HepG2 (cell line): ENCODE measurements around the gene BROX. TPM values are rescaled to one million over a fixed set of nuclear protein-coding genes. Genes with fewer than 3 reads are reported as not detected.

ENCODE experiments used
- CBFB ChIP-seq: sonication (generic); formaldehyde crosslinking; IDR thresholded peaks from 2 replicates; pipeline ENCODE4 v1.4.0; 2020; ENCODE audit warnings: missing genetic modification reagents
- CCDC6 ChIP-seq: sonication (generic); formaldehyde crosslinking; IDR thresholded peaks from 2 replicates; pipeline ENCODE4 v1.8.1; 2022; ENCODE audit warnings: mild to moderate bottlenecking, missing genetic modification reagents, moderate library complexity
- JUND ChIP-seq: sonication (generic); formaldehyde crosslinking; IDR thresholded peaks from 2 replicates; pipeline ENCODE4 v1.8.0; 2022; ENCODE audit warnings: mild to moderate bottlenecking, missing genetic modification reagents
- MTF2 ChIP-seq: sonication (generic); formaldehyde crosslinking; IDR thresholded peaks from 2 replicates; pipeline ENCODE4 v1.5.0; 2020; ENCODE audit warnings: missing genetic modification reagents, borderline replicate concordance
- PHF20 ChIP-seq: sonication (generic); formaldehyde crosslinking; IDR thresholded peaks from 2 replicates; pipeline ENCODE4 v1.5.0; 2020; ENCODE audit warnings: mild to moderate bottlenecking, missing genetic modification reagents
- PITX1 ChIP-seq: sonication (generic); formaldehyde crosslinking; IDR thresholded peaks from 2 replicates; pipeline ENCODE4 v1.5.1; 2020; ENCODE audit warnings: mild to moderate bottlenecking, missing genetic modification reagents
- SRY ChIP-seq: sonication (generic); formaldehyde crosslinking; IDR thresholded peaks from 2 replicates; pipeline ENCODE4 v1.8.0; 2022; ENCODE audit warnings: mild to moderate bottlenecking, missing genetic modification reagents
- ZNF20 ChIP-seq: sonication (generic); formaldehyde crosslinking; IDR thresholded peaks from 2 replicates; pipeline ENCODE4 v1.4.0; 2020; ENCODE audit warnings: mild to moderate bottlenecking, moderate library complexity, missing genetic modification reagents
- ZNF329 ChIP-seq: sonication (generic); formaldehyde crosslinking; IDR thresholded peaks from 2 replicates; pipeline ENCODE4 v1.9.0; 2021; ENCODE audit warnings: low read depth, mild to moderate bottlenecking, missing genetic modification reagents
- polyA plus RNA-seq, 8 experiments: library from polyadenylated mRNA; depleted of rRNA in 3 of 8; stranded (reverse) in 7 of 8; unstranded in 1 of 8; fragments of >200 nt; fragmentation: Illumina TruSeq in 4 of 8; extraction: Trizol in 4 of 8; gene quantifications; 2 replicates each; pipeline versions ENCODE4 v1.2.1 to v1.2.3, GENCODE V29; 2011 to 2016; ENCODE audit warnings: low read depth in 4 of 8, missing spikeins in 1 of 8, mixed read lengths in 1 of 8; ENCODE audit not compliant: insufficient read depth in 1 of 8
- total RNA-seq, 5 experiments: library from RNA; depleted of rRNA; stranded (reverse); fragments of >200 nt; fragmentation: Illumina TruSeq; extraction: Trizol; gene quantifications; 2 replicates each; pipeline ENCODE4 v1.2.3, GENCODE V29; 2016; ENCODE audit warnings: low read depth in 1 of 5
- TF ChIP-seq, protein P1 (sequence below): sonication (generic); formaldehyde crosslinking; IDR thresholded peaks from 2 replicates; pipeline ENCODE4 v1.5.1; 2020; ENCODE audit warnings: missing genetic modification reagents, mild to moderate bottlenecking, borderline replicate concordance
- TF ChIP-seq, protein P2 (sequence below): sonication (generic); formaldehyde crosslinking; IDR thresholded peaks from 2 replicates; pipeline ENCODE4 v1.4.0; 2020; ENCODE audit warnings: missing genetic modification reagents
- TF ChIP-seq, protein P3 (sequence below), 2 experiments: IDR thresholded peaks; 2 replicates each; pipeline ENCODE4 v1.6.1; 2011 to 2012; ENCODE audit warnings: low read length in 2 of 2, borderline replicate concordance in 1 of 2, low read depth in 1 of 2, mild to moderate bottlenecking in 1 of 2, moderate library complexity in 1 of 2
- TF ChIP-seq, protein P4 (sequence below): sonication (generic); formaldehyde crosslinking; conservative IDR thresholded peaks from 2 replicates; pipeline ENCODE4 v1.8.0; 2022; ENCODE audit warnings: missing genetic modification reagents
- TF ChIP-seq, protein P5 (sequence below): sonication (generic); formaldehyde crosslinking; IDR thresholded peaks from 2 replicates; pipeline ENCODE4 v1.9.0; 2021; ENCODE audit warnings: missing genetic modification reagents, borderline replicate concordance

BROX gene
- total and polyA plus RNA-seq, 2 of the 13 experiments (the other 11 are each of a cell fraction or from before 2014, with no cell fraction given): 4.4 to 33.2 TPM

DNA sequence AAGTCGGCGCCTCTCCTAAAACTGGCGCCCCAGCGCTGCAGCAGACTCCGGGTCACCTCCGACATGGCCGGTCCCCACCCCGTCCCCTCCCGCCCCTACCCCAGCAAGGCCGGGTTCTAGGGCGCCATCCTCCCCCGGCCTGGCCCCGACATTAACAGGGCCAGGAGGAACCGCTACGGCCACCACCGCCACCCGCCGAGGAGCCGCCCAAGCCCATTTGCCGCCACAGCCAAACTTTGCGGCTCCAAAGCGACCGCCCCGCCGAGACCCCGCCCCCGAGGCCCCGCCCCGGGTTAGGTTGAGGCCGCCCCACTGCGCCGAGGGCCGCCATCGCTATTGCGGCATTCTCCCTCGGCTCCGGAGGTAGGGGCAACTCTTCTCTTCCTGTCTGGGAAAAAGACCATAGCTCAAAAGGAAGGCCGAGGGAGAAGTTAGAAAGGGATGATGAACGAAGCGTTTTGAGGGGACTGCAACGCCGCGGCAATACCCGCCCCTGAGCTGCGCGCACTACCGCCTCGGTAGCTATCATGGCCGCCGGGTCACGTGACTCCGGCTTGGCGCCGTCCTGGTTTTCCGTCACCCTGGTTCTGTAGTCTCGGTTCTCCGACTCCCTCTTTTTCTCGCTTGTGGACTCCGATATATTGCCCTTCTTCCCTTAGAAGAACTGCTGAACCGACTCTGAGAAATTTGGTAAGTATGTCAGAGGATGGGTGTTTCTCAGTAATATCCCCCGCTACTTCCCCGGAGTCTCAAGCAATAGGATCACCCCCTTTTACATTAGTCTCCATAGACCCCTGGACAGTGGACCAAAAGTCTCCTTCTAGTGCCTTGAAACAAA is at the start of gene BROX, which contains the start of gene AIDA (continued):
- TF ChIP-seq, protein P1, sequence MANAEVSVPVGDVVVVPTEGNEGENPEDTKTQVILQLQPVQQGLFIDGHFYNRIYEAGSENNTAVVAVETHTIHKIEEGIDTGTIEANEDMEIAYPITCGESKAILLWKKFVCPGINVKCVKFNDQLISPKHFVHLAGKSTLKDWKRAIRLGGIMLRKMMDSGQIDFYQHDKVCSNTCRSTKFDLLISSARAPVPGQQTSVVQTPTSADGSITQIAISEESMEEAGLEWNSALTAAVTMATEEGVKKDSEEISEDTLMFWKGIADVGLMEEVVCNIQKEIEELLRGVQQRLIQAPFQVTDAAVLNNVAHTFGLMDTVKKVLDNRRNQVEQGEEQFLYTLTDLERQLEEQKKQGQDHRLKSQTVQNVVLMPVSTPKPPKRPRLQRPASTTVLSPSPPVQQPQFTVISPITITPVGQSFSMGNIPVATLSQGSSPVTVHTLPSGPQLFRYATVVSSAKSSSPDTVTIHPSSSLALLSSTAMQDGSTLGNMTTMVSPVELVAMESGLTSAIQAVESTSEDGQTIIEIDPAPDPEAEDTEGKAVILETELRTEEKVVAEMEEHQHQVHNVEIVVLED: peak; percentile 63; the same call in 1 of the 2 replicates
- TF ChIP-seq, protein P2, sequence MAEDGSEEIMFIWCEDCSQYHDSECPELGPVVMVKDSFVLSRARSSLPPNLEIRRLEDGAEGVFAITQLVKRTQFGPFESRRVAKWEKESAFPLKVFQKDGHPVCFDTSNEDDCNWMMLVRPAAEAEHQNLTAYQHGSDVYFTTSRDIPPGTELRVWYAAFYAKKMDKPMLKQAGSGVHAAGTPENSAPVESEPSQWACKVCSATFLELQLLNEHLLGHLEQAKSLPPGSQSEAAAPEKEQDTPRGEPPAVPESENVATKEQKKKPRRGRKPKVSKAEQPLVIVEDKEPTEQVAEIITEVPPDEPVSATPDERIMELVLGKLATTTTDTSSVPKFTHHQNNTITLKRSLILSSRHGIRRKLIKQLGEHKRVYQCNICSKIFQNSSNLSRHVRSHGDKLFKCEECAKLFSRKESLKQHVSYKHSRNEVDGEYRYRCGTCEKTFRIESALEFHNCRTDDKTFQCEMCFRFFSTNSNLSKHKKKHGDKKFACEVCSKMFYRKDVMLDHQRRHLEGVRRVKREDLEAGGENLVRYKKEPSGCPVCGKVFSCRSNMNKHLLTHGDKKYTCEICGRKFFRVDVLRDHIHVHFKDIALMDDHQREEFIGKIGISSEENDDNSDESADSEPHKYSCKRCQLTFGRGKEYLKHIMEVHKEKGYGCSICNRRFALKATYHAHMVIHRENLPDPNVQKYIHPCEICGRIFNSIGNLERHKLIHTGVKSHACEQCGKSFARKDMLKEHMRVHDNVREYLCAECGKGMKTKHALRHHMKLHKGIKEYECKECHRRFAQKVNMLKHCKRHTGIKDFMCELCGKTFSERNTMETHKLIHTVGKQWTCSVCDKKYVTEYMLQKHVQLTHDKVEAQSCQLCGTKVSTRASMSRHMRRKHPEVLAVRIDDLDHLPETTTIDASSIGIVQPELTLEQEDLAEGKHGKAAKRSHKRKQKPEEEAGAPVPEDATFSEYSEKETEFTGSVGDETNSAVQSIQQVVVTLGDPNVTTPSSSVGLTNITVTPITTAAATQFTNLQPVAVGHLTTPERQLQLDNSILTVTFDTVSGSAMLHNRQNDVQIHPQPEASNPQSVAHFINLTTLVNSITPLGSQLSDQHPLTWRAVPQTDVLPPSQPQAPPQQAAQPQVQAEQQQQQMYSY (CRISPR knock-in tag): 0 out of 2 replicates have a peak, but pooled peaks have one; percentile 3
- TF ChIP-seq, protein P3, sequence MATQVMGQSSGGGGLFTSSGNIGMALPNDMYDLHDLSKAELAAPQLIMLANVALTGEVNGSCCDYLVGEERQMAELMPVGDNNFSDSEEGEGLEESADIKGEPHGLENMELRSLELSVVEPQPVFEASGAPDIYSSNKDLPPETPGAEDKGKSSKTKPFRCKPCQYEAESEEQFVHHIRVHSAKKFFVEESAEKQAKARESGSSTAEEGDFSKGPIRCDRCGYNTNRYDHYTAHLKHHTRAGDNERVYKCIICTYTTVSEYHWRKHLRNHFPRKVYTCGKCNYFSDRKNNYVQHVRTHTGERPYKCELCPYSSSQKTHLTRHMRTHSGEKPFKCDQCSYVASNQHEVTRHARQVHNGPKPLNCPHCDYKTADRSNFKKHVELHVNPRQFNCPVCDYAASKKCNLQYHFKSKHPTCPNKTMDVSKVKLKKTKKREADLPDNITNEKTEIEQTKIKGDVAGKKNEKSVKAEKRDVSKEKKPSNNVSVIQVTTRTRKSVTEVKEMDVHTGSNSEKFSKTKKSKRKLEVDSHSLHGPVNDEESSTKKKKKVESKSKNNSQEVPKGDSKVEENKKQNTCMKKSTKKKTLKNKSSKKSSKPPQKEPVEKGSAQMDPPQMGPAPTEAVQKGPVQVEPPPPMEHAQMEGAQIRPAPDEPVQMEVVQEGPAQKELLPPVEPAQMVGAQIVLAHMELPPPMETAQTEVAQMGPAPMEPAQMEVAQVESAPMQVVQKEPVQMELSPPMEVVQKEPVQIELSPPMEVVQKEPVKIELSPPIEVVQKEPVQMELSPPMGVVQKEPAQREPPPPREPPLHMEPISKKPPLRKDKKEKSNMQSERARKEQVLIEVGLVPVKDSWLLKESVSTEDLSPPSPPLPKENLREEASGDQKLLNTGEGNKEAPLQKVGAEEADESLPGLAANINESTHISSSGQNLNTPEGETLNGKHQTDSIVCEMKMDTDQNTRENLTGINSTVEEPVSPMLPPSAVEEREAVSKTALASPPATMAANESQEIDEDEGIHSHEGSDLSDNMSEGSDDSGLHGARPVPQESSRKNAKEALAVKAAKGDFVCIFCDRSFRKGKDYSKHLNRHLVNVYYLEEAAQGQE (IDR thresholded peaks at IDR 0.05; ENCODE audit: borderline replicate concordance in 1 of 2, low read depth in 1 of 2, low read length in 2 of 2): peak in 1 of 2 experiments; percentile 3; a peak in 1 of 4 replicates
- TF ChIP-seq CBFB (peak; percentile 66; the same call in 1 of the 2 replicates), CCDC6 (CRISPR knock-in tag) (no peak), PITX1 (no peak), SRY (CRISPR knock-in tag) (no peak), ZNF20 (CRISPR knock-in tag) (no peak), ZNF329 (CRISPR knock-in tag) (no peak), MTF2 (CRISPR knock-in tag) (no peak), PHF20 (CRISPR knock-in tag) (peak; percentile 64), JUND (CRISPR knock-in tag) (no peak)
- TF ChIP-seq, protein P4, sequence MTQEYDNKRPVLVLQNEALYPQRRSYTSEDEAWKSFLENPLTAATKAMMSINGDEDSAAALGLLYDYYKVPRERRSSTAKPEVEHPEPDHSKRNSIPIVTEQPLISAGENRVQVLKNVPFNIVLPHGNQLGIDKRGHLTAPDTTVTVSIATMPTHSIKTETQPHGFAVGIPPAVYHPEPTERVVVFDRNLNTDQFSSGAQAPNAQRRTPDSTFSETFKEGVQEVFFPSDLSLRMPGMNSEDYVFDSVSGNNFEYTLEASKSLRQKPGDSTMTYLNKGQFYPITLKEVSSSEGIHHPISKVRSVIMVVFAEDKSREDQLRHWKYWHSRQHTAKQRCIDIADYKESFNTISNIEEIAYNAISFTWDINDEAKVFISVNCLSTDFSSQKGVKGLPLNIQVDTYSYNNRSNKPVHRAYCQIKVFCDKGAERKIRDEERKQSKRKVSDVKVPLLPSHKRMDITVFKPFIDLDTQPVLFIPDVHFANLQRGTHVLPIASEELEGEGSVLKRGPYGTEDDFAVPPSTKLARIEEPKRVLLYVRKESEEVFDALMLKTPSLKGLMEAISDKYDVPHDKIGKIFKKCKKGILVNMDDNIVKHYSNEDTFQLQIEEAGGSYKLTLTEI: no peak
- TF ChIP-seq, protein P5, sequence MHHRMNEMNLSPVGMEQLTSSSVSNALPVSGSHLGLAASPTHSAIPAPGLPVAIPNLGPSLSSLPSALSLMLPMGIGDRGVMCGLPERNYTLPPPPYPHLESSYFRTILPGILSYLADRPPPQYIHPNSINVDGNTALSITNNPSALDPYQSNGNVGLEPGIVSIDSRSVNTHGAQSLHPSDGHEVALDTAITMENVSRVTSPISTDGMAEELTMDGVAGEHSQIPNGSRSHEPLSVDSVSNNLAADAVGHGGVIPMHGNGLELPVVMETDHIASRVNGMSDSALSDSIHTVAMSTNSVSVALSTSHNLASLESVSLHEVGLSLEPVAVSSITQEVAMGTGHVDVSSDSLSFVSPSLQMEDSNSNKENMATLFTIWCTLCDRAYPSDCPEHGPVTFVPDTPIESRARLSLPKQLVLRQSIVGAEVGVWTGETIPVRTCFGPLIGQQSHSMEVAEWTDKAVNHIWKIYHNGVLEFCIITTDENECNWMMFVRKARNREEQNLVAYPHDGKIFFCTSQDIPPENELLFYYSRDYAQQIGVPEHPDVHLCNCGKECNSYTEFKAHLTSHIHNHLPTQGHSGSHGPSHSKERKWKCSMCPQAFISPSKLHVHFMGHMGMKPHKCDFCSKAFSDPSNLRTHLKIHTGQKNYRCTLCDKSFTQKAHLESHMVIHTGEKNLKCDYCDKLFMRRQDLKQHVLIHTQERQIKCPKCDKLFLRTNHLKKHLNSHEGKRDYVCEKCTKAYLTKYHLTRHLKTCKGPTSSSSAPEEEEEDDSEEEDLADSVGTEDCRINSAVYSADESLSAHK (CRISPR knock-in tag): no peak
